ENCODE results near the gene CDC42SE2.

Gene CDC42SE2

DNA sequence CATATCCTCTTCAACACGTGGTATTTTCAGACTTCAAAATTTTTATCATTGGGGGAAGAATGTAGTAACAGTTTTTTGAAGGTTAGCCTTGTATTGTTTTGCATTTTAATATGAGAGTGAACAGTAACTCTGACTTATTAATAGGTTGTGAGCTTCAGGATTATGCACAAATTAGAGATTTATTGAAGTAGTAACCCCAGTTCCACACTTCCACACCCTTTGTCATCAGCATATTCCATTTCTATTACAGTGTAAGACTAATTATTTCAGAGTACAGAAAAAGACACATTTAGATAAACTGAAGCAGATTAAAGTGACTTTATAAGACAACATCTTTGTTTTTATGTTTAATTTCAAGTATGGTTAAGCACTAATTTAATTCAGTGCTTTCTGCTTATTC is 105.7 kb downstream of the CDC42SE2 start:
- DNase-seq (ENCODE audit: low read depth) = no peak
- TF ChIP-seq, protein P1, sequence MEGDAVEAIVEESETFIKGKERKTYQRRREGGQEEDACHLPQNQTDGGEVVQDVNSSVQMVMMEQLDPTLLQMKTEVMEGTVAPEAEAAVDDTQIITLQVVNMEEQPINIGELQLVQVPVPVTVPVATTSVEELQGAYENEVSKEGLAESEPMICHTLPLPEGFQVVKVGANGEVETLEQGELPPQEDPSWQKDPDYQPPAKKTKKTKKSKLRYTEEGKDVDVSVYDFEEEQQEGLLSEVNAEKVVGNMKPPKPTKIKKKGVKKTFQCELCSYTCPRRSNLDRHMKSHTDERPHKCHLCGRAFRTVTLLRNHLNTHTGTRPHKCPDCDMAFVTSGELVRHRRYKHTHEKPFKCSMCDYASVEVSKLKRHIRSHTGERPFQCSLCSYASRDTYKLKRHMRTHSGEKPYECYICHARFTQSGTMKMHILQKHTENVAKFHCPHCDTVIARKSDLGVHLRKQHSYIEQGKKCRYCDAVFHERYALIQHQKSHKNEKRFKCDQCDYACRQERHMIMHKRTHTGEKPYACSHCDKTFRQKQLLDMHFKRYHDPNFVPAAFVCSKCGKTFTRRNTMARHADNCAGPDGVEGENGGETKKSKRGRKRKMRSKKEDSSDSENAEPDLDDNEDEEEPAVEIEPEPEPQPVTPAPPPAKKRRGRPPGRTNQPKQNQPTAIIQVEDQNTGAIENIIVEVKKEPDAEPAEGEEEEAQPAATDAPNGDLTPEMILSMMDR (IDR thresholded peaks at IDR 0.05; ENCODE audit: control insufficient read depth, insufficient read depth, low read depth, low read length, missing control alignments) = no peak
- no peak overlapping the region for H3K4me3 ChIP-seq (ENCODE audit: control insufficient read depth, low read depth, low read length)

DNA sequence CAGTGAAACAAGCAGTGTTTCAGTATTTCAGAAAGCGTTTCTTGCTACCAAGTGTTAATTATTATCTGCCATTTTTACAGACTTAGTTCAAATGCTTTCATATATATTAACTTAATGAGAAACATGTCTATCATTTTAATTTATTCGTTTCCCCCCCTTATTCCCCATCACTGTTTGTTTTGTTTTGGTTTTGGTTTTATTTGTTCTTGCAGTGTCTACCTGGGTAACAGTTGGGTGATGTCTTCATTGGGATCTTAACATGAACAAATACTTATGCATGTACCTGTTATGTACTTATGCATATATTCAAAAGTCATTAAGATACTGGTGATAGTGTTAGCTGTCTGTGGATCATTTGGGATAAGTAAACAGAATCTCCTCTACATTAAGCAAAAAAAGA is 108.0 kb downstream of the CDC42SE2 start:
- TF ChIP-seq, protein P1 (IDR thresholded peaks at IDR 0.05; ENCODE audit: control insufficient read depth, insufficient read depth, low read depth, low read length, missing control alignments) = no peak
- H3K4me3 ChIP-seq (ENCODE audit: control insufficient read depth, low read depth, low read length) = no peak overlapping the region
- DNase-seq (ENCODE audit: low read depth) = no peak

DNA sequence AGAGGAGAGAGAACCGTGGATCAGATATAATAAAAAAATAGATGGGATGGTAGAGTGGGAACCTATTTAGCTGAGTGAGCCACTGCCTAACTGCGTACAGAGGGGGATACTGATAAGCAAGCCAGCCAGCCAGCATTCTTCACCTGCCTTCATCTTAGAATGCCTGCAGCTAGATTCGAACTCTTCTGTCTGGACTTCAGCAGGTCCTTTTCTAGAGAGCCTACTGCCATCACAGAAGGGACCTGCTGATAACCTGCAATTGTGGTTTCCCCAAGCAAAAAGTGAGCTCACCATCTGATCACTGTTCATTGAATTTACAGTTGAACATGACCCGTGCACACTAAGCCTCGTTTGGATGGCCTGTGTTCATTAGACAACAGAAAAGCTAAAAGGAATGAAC is 109.4 kb downstream of the CDC42SE2 start:
- DNase-seq (ENCODE audit: low read depth) = no peak
- no peak overlapping the region for H3K4me3 ChIP-seq (ENCODE audit: control insufficient read depth, low read depth, low read length)
- TF ChIP-seq, protein P1 (IDR thresholded peaks at IDR 0.05; ENCODE audit: control insufficient read depth, insufficient read depth, low read depth, low read length, missing control alignments) = no peak

DNA sequence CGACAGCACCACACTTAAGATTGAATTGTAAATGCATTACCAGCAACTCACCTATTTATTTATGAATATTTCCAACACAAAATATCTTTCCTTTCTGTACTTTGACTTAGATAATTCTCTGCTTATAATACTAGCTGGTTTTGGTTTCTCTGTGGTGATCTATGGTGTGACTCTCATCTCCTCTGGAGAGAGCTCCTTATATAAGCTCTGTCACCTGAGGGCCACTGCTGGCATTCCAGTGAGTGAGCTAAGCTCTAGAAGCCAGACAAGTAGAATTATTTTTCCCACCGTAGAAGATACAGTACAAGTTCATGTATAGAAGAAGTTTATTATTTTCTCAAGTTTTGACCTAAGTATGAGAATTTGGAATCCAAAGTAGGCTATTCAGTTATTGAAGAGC is 111.5 kb downstream of the CDC42SE2 start:
- H3K4me3 ChIP-seq (ENCODE audit: control insufficient read depth, low read depth, low read length) = no peak overlapping the region
- no peak for DNase-seq (ENCODE audit: low read depth)
- TF ChIP-seq, protein P1 (IDR thresholded peaks at IDR 0.05; ENCODE audit: control insufficient read depth, insufficient read depth, low read depth, low read length, missing control alignments) = no peak

DNA sequence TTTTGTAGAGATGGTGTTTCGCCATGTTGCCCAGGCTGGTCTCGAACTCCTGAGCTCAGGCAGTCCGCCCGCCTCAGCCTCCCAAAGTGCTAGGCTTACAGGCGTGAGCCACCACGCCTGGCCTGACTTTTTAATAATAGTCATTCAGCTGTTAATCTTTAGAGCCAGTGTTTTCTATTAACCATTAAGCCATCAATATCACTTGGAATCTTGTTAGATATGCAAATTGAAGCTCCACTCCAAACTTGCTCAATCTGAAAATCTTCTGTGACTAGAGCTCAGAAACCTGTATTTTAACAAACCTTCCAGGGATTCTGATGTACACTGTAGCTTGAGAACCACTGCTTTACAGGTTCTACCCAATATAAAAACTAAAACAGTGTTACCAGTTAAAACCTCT is 113.5 kb downstream of the CDC42SE2 start:
- TF ChIP-seq, protein P1 (IDR thresholded peaks at IDR 0.05; ENCODE audit: control insufficient read depth, insufficient read depth, low read depth, low read length, missing control alignments) = no peak

DNA sequence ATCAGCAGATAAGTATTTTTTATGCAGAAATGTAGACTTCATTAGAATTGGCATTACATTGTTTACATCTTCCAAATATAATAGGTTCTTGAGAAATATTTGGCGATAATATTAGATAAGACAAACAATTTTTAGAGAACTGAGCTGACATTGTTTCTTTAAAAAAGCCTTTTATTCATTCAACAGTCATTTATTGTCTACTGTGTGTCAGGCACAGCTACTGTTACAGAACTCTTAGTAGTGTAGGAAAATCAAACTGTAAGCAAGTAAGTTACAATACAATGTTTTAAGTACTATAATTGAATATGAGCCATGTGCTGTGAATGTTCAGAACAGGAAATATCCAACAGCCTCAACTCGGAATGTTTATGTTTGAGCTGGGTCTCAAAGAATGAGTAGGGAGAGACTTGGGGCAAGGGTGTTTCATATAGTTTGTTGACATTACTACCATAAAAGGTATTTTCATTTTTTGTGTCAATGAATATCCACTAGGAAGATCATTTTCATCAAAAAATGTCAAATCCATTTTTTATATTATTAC is 114.0 kb downstream of the CDC42SE2 start:
- TF ChIP-seq, protein P1 (IDR thresholded peaks at IDR 0.05; ENCODE audit: control insufficient read depth, insufficient read depth, low read depth, low read length, missing control alignments) = no peak
- no peak for DNase-seq (ENCODE audit: low read depth)
- no peak overlapping the region for H3K4me3 ChIP-seq (ENCODE audit: control insufficient read depth, low read depth, low read length)

More for the DNA sequence above, 113.5 kb downstream of the CDC42SE2 start:
- DNase-seq (ENCODE audit: low read depth) = no peak
- no peak overlapping the region for H3K4me3 ChIP-seq (ENCODE audit: control insufficient read depth, low read depth, low read length)

Data from AG09309 (cell line).